Forelimb muscle (tissue), 1 donor: ENCODE measurements around the gene MRPL23. TPM values are rescaled to one million over a fixed set of nuclear protein-coding genes. Genes with fewer than 3 reads are reported as not detected.
A peak's percentile ranks its signal among the peaks of the same experiment; 100 is the strongest.

ENCODE experiments used
- DNase-seq: peaks from one replicate; pipeline ENCODE4 v3.0.0-alpha.2; 2013; ENCODE audit warnings: low read depth
- polyA plus RNA-seq: library from polyadenylated mRNA; unstranded; fragments of 120-200 nt; gene quantifications from one replicate; pipeline ENCODE4 v1.2.1, GENCODE V29; 2013; ENCODE audit not compliant: insufficient read length

MRPL23 gene
- polyA plus RNA-seq, result 78.4 TPM

- no peak for DNase-seq
These were observed at the start of gene MRPL23 for GRCh38 chr11:1946812-1947484. Gene MRPL23 (plus strand): TSS chr11:1947332. CDS start chr11:1947363, 31 bp downstream.

- DNase-seq, result no peak
These were observed 48.0 kb upstream of the MRPL23 start for GRCh38 chr11:1899090-1899489.

- DNase-seq, result no peak
These were observed 47.4 kb upstream of the MRPL23 start for GRCh38 chr11:1899686-1900085.

GRCh38 chr11:1906181-1906580, 41.0 kb upstream of the MRPL23 start:
- DNase-seq, result no peak

- no peak for DNase-seq
These were observed 40.3 kb upstream of the MRPL23 start for GRCh38 chr11:1906611-1907423.

- DNase-seq, result peak; percentile 78
These were observed 38.5 kb upstream of the MRPL23 start for GRCh38 chr11:1908618-1909017.

- DNase-seq, result no peak
These were observed 37.6 kb upstream of the MRPL23 start for GRCh38 chr11:1909524-1909923.

- DNase-seq, result no peak
These were observed 34.7 kb upstream of the MRPL23 start for GRCh38 chr11:1912289-1912878.

- DNase-seq, result no peak
These were observed 33.7 kb upstream of the MRPL23 start for GRCh38 chr11:1913271-1914060.

GRCh38 chr11:1915795-1916131, 31.4 kb upstream of the MRPL23 start:
- no peak for DNase-seq

- no peak for DNase-seq
These were observed 30.8 kb upstream of the MRPL23 start for GRCh38 chr11:1916132-1916985.

GRCh38 chr11:1916986-1917522, 30.1 kb upstream of the MRPL23 start:
- no peak for DNase-seq

- no peak for DNase-seq
These were observed 29.4 kb upstream of the MRPL23 start for GRCh38 chr11:1917523-1918435.

GRCh38 chr11:1918436-1919315, 28.5 kb upstream of the MRPL23 start:
- no peak for DNase-seq

GRCh38 chr11:1919391-1920127, 27.6 kb upstream of the MRPL23 start, which contains the start of gene TNNT3:
Gene TNNT3 (plus strand): TSS chr11:1919703. CDS start chr11:1922875, 3,172 bp downstream.
- no peak for DNase-seq

GRCh38 chr11:1920128-1920908, 26.8 kb upstream of the MRPL23 start:
- no peak for DNase-seq
